HFFc6 (cell line): ENCODE data around the gene PLAGL2. TPM values are rescaled to one million over a fixed set of nuclear protein-coding genes. Genes with fewer than 3 reads are reported as not detected.
"Not testable (repeated sequence)": the region's sequence is repeated elsewhere in the genome, so short reads cannot be mapped to it uniquely, and the experiment has no call there.

ENCODE experiments used
- DNase-seq: peaks from one replicate; pipeline ENCODE4 v3.0.0-alpha.2; 2018
- H3K27ac Mint-ChIP-seq: 2 replicates; pipeline ENCODE4 v1.8.0; 2020; ENCODE audit warnings: mild to moderate bottlenecking, mixed read lengths
- H3K27me3 Mint-ChIP-seq: 2 replicates; pipeline ENCODE4 v1.8.0; 2021; ENCODE audit warnings: mild to moderate bottlenecking, moderate library complexity, mixed read lengths; ENCODE audit not compliant: insufficient read depth
- H3K36me3 Mint-ChIP-seq: 2 replicates; pipeline ENCODE4 v1.8.0; 2021; ENCODE audit warnings: low read depth, mixed read lengths
- H3K4me1 Mint-ChIP-seq: 2 replicates; pipeline ENCODE4 v1.8.0; 2020; ENCODE audit warnings: low read depth, mixed read lengths
- H3K4me3 Mint-ChIP-seq: 2 replicates; pipeline ENCODE4 v1.8.0; 2020; ENCODE audit warnings: mild to moderate bottlenecking, moderate library complexity, mixed read lengths
- H3K9me3 Mint-ChIP-seq: 2 replicates; pipeline ENCODE4 v1.8.0; 2020; ENCODE audit warnings: mild to moderate bottlenecking, mixed read lengths
- CTCF ChIP-seq: fragments of 200-600 bp; sonication (generic); IDR thresholded peaks from 2 replicates; pipeline ENCODE4 v1.5.0; 2021; ENCODE audit warnings: antibody characterized with exemption, mild to moderate bottlenecking
- total RNA-seq, 6 experiments: library from RNA; stranded (reverse); fragmentation: NEBNext Ultra II Directional; extraction: Animal tissue kit (Norgen Biotek cat#: 25700); gene quantifications; 2 replicates in 1 of 6; 3 replicates in 5 of 6; pipeline ENCODE4 v1.2.3, GENCODE V29; 2021

The PLAGL2 gene
- total RNA-seq, 6 experiments from 2014 or later, result 8.5 to 11.1 (median 9.5) TPM

DNA sequence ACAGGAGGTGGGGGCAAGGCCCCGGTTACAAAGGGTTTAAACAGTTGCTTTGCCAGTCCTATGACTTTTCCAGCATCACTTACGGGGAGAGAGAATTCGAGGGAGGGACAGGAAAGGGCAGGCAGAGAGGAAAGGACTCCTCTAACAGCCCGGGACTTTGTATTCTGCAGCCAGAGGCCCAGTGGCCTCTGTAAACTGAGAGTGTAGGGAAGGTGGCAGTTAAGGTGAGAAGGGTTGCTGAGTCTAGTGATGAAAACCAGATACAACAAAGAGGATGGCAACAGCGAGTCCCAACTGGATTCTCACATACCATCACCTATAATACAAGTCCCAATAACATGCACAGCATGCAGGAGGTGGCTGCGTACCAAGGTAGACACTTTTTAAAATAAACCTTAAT is 13.5 kb downstream of the PLAGL2 start:
- Mint-ChIP-seq H3K27ac (no peak overlapping the region), H3K4me1 (0 out of 2 replicates have a peak, but pooled peaks cover 5% of the 10 kb centered on the region), H3K4me3 (no peak overlapping the region), H3K27me3 (peaks cover 3% of the 10 kb centered on the region), H3K9me3 (no peaks in the 10 kb centered on the region), H3K36me3 (peaks cover 22% of the 10 kb centered on the region)
- no peak for DNase-seq
- no peak for TF ChIP-seq CTCF

GRCh38 chr20:32193336-32193735 is 14.2 kb downstream of the PLAGL2 start:
- DNase-seq, H3K27ac Mint-ChIP-seq: not testable (repeated sequence)

DNA sequence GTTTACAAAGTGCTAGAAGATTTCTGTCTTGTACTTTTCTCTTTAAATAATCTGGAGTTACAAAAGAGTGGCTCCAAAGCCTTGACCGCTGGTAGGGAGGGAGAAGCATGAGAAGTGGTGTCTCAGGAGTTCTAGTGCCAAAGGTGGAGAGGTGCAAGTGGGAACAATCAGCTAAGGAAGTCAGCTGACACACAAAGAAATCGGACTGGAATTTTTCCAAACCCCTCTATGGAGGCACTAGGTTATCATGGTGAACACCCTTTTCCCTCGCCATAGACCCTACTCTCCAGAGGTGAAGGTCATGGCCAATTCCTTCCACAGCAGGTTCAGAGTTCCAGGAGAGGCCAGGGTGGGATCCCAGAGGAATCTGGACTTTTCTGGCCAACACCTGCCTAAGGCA is 14.8 kb downstream of the PLAGL2 start:
- Mint-ChIP-seq H3K27ac (no peak overlapping the region), H3K9me3 (no peaks in the 10 kb centered on the region), H3K27me3 (peaks cover 3% of the 10 kb centered on the region), H3K36me3 (peaks cover 18% of the 10 kb centered on the region), H3K4me3 (no peak overlapping the region), H3K4me1 (0 out of 2 replicates have a peak, but pooled peaks cover 5% of the 10 kb centered on the region)
- DNase-seq, result no peak
- TF ChIP-seq CTCF, result no peak

More at GRCh38 chr20:32193336-32193735, 14.2 kb downstream of the PLAGL2 start:
- H3K4me3 Mint-ChIP-seq, H3K9me3 Mint-ChIP-seq, H3K27me3 Mint-ChIP-seq, H3K4me1 Mint-ChIP-seq: not testable (repeated sequence)
- peaks cover 22% of the 10 kb centered on the region for H3K36me3 Mint-ChIP-seq

GRCh38 chr20:32191873-32192272 is 15.7 kb downstream of the PLAGL2 start:
- Mint-ChIP-seq H3K36me3 (peaks cover 13% of the 10 kb centered on the region), H3K27ac (peak overlapping the region; percentile 42; the same call in 1 of the 2 replicates), H3K4me3 (no peak overlapping the region), H3K9me3 (no peaks in the 10 kb centered on the region), H3K27me3 (peaks cover 3% of the 10 kb centered on the region), H3K4me1 (0 out of 2 replicates have a peak, but pooled peaks cover 5% of the 10 kb centered on the region)
- no peak for TF ChIP-seq CTCF
- no peak for DNase-seq

GRCh38 chr20:32191422-32191821 is 16.1 kb downstream of the PLAGL2 start:
- Mint-ChIP-seq H3K27me3 (peaks cover 3% of the 10 kb centered on the region), H3K27ac (no peak overlapping the region)

More at GRCh38 chr20:32191422-32191821, 16.1 kb downstream of the PLAGL2 start:
- no peak overlapping the region for H3K4me3 Mint-ChIP-seq
- peaks cover 12% of the 10 kb centered on the region for H3K36me3 Mint-ChIP-seq
- H3K4me1 Mint-ChIP-seq, result 0 out of 2 replicates have a peak, but pooled peaks cover 5% of the 10 kb centered on the region
- no peaks in the 10 kb centered on the region for H3K9me3 Mint-ChIP-seq
- no peak for DNase-seq
- no peak for TF ChIP-seq CTCF
